SK-N-MC (cell line): ENCODE results near the gene MPV17.

ENCODE experiments used
- EZH2 ChIP-seq: fragments of 200-600 bp; sonication (generic); IDR thresholded peaks from one replicate; pipeline ENCODE4 v1.6.1; 2017; ENCODE audit warnings: antibody characterized with exemption
- POLR2AphosphoS5 ChIP-seq: IDR thresholded peaks from 2 replicates; pipeline ENCODE4 v1.6.1; 2012; ENCODE audit warnings: mild to moderate bottlenecking, low read depth, low read length, borderline replicate concordance

GRCh38 chr2:27303093-27304025 lies 19.5 kb downstream of the MPV17 start:
- TF ChIP-seq EZH2 (no peak), POLR2AphosphoS5 (no peak)
